ENCODE results near the gene TUBGCP6.

DNA sequence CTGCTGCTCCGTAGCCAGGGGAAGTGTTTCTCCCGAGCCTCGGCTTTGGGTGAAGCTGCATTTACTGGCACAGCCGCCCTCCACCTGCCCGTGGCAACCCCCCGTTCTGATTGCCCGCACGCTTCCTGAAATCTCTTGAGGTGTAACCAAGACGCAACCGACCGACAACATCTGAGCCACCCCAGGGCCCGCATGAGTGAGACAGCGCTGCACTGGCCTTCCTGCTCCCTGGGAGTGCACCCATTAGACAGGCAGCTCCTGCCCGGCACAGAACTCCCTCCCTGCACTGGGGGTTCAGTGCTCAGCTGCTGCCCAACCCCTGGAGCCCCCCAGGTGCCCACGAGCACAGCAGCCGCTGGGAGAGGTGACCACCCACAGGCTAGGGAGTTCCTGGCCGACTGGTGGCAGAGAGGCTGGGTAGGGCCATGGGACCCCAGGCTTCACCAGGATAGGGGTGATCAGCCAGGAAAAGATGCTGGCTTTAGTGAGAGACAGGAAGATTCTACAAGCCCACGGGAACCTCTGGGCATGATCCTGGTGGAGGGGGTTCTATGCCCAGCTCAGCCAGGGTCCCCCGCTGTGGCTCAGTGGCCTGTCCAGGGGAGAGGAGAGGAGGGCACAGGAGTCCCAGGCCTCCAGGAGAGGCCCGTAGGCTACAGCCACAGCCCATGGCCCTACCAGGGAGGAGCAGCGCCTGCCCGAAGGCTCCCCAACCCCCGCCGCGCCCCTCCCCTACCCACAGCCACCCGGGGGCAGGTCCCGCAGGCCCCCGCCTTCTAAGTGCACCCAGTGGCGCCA lies 48.0 kb upstream of the TUBGCP6 start:
- TF ChIP-seq, protein P1, sequence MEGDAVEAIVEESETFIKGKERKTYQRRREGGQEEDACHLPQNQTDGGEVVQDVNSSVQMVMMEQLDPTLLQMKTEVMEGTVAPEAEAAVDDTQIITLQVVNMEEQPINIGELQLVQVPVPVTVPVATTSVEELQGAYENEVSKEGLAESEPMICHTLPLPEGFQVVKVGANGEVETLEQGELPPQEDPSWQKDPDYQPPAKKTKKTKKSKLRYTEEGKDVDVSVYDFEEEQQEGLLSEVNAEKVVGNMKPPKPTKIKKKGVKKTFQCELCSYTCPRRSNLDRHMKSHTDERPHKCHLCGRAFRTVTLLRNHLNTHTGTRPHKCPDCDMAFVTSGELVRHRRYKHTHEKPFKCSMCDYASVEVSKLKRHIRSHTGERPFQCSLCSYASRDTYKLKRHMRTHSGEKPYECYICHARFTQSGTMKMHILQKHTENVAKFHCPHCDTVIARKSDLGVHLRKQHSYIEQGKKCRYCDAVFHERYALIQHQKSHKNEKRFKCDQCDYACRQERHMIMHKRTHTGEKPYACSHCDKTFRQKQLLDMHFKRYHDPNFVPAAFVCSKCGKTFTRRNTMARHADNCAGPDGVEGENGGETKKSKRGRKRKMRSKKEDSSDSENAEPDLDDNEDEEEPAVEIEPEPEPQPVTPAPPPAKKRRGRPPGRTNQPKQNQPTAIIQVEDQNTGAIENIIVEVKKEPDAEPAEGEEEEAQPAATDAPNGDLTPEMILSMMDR (IDR thresholded peaks at IDR 0.05) = no peak
- no peak for TF ChIP-seq POLR2A (IDR thresholded peaks at IDR 0.05)

All from heart left ventricle (tissue), 13 donors.